Breast epithelium (tissue), 3 donors: Measurements from ENCODE around the gene MCRIP2.

ENCODE experiments used
- POLR2A ChIP-seq: fragments of 450-650 bp; IDR thresholded peaks from one replicate; pipeline ENCODE4 v1.6.1; 2016; ENCODE audit warnings: antibody characterized with exemption, mild to moderate bottlenecking, moderate library complexity
- TF ChIP-seq, protein P1 (sequence below), 3 donors: fragments of 450-650 bp; IDR thresholded peaks; one replicate each; pipeline ENCODE4 v1.5.1; 2016 to 2017; ENCODE audit warnings: antibody characterized with exemption in 3 of 3, mild to moderate bottlenecking in 3 of 3, moderate library complexity in 3 of 3

- TF ChIP-seq POLR2A: no peak
- TF ChIP-seq, protein P1, sequence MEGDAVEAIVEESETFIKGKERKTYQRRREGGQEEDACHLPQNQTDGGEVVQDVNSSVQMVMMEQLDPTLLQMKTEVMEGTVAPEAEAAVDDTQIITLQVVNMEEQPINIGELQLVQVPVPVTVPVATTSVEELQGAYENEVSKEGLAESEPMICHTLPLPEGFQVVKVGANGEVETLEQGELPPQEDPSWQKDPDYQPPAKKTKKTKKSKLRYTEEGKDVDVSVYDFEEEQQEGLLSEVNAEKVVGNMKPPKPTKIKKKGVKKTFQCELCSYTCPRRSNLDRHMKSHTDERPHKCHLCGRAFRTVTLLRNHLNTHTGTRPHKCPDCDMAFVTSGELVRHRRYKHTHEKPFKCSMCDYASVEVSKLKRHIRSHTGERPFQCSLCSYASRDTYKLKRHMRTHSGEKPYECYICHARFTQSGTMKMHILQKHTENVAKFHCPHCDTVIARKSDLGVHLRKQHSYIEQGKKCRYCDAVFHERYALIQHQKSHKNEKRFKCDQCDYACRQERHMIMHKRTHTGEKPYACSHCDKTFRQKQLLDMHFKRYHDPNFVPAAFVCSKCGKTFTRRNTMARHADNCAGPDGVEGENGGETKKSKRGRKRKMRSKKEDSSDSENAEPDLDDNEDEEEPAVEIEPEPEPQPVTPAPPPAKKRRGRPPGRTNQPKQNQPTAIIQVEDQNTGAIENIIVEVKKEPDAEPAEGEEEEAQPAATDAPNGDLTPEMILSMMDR (IDR thresholded peaks at IDR 0.05): no peak
These were observed 17.0 kb upstream of the MCRIP2 start for GRCh38 chr16:624526-625070.
